HCT116 (cell line): ENCODE results near the gene DNAAF5. TPM values are rescaled to one million over a fixed set of nuclear protein-coding genes. Genes with fewer than 3 reads are reported as not detected.

Experiments
- ATAC-seq: fragments of 200-7000 bp; cut with Tn5 transposase; 2 replicates; pipeline ENCODE4 v1.9.1; 2020; ENCODE audit warnings: mild to moderate bottlenecking, moderate library complexity
- BruUV-seq: library from RNA; stranded (reverse); fragments of 400-500 nt; replicated peaks from 2 replicates; lab custom pipeline; 2021; lab: Mats Ljungman, UMichigan
- CTCF ChIA-PET: fragments of 300-600 bp; sonication (Branson Sonifier 250); formaldehyde crosslinking; loops from one replicate; lab custom pipeline; 2021; ENCODE audit warnings: antibody characterized with exemption; lab: Charles Lee
- POLR2A ChIA-PET: fragments of 300-600, 350-600 bp; sonication (Branson Sonifier 250); formaldehyde crosslinking; loops from one replicate; lab custom pipeline; 2021; ENCODE audit warnings: antibody characterized with exemption; lab: Charles Lee
- RAD21 ChIA-PET, 2 experiments: fragments of 300-600 bp; sonication (Branson Sonifier 250); formaldehyde crosslinking; loops; one replicate each; lab custom pipeline; 2023; ENCODE audit warnings: low total read pairs in 2 of 2; ENCODE audit not compliant: uncharacterized antibody in 2 of 2, unreplicated experiment in 2 of 2, low non-redundant PET in 1 of 2; lab: Charles Lee
- DNase-seq: peaks from one replicate; pipeline ENCODE4 v3.0.0-alpha.2; 2010; ENCODE audit warnings: low read depth, low spot score
- H2AFZ ChIP-seq: fragments of 200-600 bp; shearing (Covaris generic), sonication (generic); 2 replicates; pipeline ENCODE4 v1.6.1; 2017; ENCODE audit warnings: low read depth, mixed run types, mixed read lengths, antibody characterized with exemption, low read length; ENCODE audit not compliant: poor library complexity, severe bottlenecking
- H3K27ac ChIP-seq: 2 replicates; pipeline ENCODE4 v1.5.1; 2012; ENCODE audit warnings: low read depth, low read length
- H3K27me3 ChIP-seq: fragments of 200-600 bp; sonication (generic); 2 replicates; pipeline ENCODE4 v1.6.1; 2016; ENCODE audit warnings: mixed run types, low read length, mixed read lengths; ENCODE audit not compliant: insufficient read depth
- H3K36me3 ChIP-seq, 2 experiments: fragments of 200-500 bp in 1 of 2; fragments of 200-600 bp in 1 of 2; sonication (Bioruptor generic) in 1 of 2; sonication (generic) in 1 of 2; 2 replicates each; pipeline versions ENCODE4 v1.5.1 to v1.6.1; 2014 to 2016; ENCODE audit warnings: low read length in 2 of 2, inconsistent platforms in 1 of 2, mixed read lengths in 1 of 2, mixed run types in 1 of 2; ENCODE audit not compliant: insufficient read depth in 2 of 2, control insufficient read depth in 1 of 2
- H3K4me1 ChIP-seq, 2 experiments: fragments of 200-600 bp in 1 of 2; sonication (generic) in 1 of 2; 2 replicates each; pipeline versions ENCODE4 v1.5.1 to v1.6.1; 2012 to 2017; ENCODE audit warnings: low read length in 2 of 2, inconsistent platforms in 1 of 2, mild to moderate bottlenecking in 1 of 2, mixed read lengths in 1 of 2, mixed run types in 1 of 2, moderate library complexity in 1 of 2; ENCODE audit not compliant: insufficient read depth in 2 of 2, control insufficient read depth in 1 of 2
- H3K4me2 ChIP-seq: fragments of 200-600 bp; sonication (generic); 2 replicates; pipeline ENCODE4 v1.6.1; 2017; ENCODE audit warnings: mixed run types, low read length, mixed read lengths
- H3K4me3 ChIP-seq, 2 experiments: fragments of 200-600 bp in 1 of 2; sonication (generic) in 1 of 2; replicated peaks in 1 of 2; 2 replicates each; pipeline ENCODE4 v1.5.1; 2011 to 2016; ENCODE audit warnings: low read length in 2 of 2, control low read depth in 1 of 2, low read depth in 1 of 2, mild to moderate bottlenecking in 1 of 2, mixed read lengths in 1 of 2, mixed run types in 1 of 2
- H3K79me2 ChIP-seq: fragments of 200-600 bp; sonication (generic); 2 replicates; pipeline ENCODE4 v1.6.1; 2017; ENCODE audit warnings: mild to moderate bottlenecking, mixed run types, low read length, moderate library complexity, mixed read lengths; ENCODE audit not compliant: insufficient read depth
- H3K9ac ChIP-seq: fragments of 200-600 bp; sonication (generic); 2 replicates; pipeline ENCODE4 v1.6.1; 2016; ENCODE audit warnings: low read length, mixed read lengths
- H3K9me2 ChIP-seq: fragments of 200-600 bp; sonication (generic), shearing (Covaris generic); 2 replicates; pipeline ENCODE4 v1.6.1; 2017; ENCODE audit warnings: mixed run types, mild to moderate bottlenecking, moderate library complexity; ENCODE audit not compliant: insufficient read depth
- H3K9me3 ChIP-seq, 2 experiments: fragments of 200-500 bp in 1 of 2; fragments of 200-600 bp in 1 of 2; sonication (Bioruptor generic) in 1 of 2; sonication (generic) in 1 of 2; 2 replicates each; pipeline ENCODE4 v1.6.1; 2014 to 2017; ENCODE audit warnings: low read length in 2 of 2, mixed read lengths in 2 of 2, inconsistent platforms in 1 of 2, low read depth in 1 of 2, mild to moderate bottlenecking in 1 of 2, mixed run types in 1 of 2, moderate library complexity in 1 of 2; ENCODE audit not compliant: control insufficient read depth in 1 of 2, insufficient read depth in 1 of 2
- H4K20me1 ChIP-seq: fragments of 200-600 bp; sonication (generic), shearing (Covaris generic); 2 replicates; pipeline ENCODE4 v1.6.1; 2017; ENCODE audit warnings: mixed run types, mild to moderate bottlenecking, moderate library complexity; ENCODE audit not compliant: insufficient read depth
- CBX3 ChIP-seq: IDR thresholded peaks from 2 replicates; pipeline ENCODE4 v1.6.1; 2012; ENCODE audit warnings: low read depth
- EGR1 ChIP-seq: IDR thresholded peaks from 2 replicates; pipeline ENCODE4 v1.6.1; 2012; ENCODE audit warnings: low read depth
- FOSL1 ChIP-seq: IDR thresholded peaks from 2 replicates; pipeline ENCODE4 v1.6.1; 2012; ENCODE audit warnings: low read depth
- JUND ChIP-seq: IDR thresholded peaks from 2 replicates; pipeline ENCODE4 v1.6.1; 2012
- RAD21 ChIP-seq: IDR thresholded peaks from 2 replicates; pipeline ENCODE4 v1.6.1; 2012; ENCODE audit warnings: low read depth, mild to moderate bottlenecking
- TCF7L2 ChIP-seq: IDR thresholded peaks from 2 replicates; pipeline ENCODE4 v1.7.0; 2011; ENCODE audit warnings: borderline replicate concordance, inconsistent platforms; ENCODE audit not compliant: insufficient read depth, insufficient read length; ENCODE audit errors: extremely low read depth
- intact Hi-C: fragments of 100-400 bp; cut with micrococcal nuclease; formaldehyde crosslinking; loops from 2 replicates; pipeline ENCODE4 v1.10.0; 2022
- total RNA-seq: library from RNA; stranded (reverse); gene quantifications from one replicate; pipeline ENCODE4 v1.2.1, GENCODE V29; 2021; ENCODE audit not compliant: unreplicated experiment
- TF ChIP-seq, protein P1 (sequence below), 3 experiments: fragments of 200-600 bp in 1 of 3; sonication (generic) in 1 of 3; IDR thresholded peaks in 2 of 3; conservative IDR thresholded peaks in 1 of 3; 2 replicates each; pipeline ENCODE4 v1.5.1; 2012 to 2017; ENCODE audit warnings: low read depth in 2 of 3, low read length in 2 of 3, antibody characterized with exemption in 1 of 3, borderline replicate concordance in 1 of 3, control low read depth in 1 of 3, mild to moderate bottlenecking in 1 of 3, mixed read lengths in 1 of 3, mixed run types in 1 of 3, moderate library complexity in 1 of 3; ENCODE audit not compliant: insufficient read depth in 1 of 3
- TF ChIP-seq, protein P2 (sequence below): IDR thresholded peaks from 2 replicates; pipeline ENCODE4 v1.6.1; 2011; ENCODE audit warnings: mild to moderate bottlenecking, low read length, moderate library complexity; ENCODE audit not compliant: insufficient replicate concordance; ENCODE audit errors: extremely low read depth

DNAAF5 gene
- total RNA-seq, 1 experiment from 2014 or later = 69.4 TPM

DNA sequence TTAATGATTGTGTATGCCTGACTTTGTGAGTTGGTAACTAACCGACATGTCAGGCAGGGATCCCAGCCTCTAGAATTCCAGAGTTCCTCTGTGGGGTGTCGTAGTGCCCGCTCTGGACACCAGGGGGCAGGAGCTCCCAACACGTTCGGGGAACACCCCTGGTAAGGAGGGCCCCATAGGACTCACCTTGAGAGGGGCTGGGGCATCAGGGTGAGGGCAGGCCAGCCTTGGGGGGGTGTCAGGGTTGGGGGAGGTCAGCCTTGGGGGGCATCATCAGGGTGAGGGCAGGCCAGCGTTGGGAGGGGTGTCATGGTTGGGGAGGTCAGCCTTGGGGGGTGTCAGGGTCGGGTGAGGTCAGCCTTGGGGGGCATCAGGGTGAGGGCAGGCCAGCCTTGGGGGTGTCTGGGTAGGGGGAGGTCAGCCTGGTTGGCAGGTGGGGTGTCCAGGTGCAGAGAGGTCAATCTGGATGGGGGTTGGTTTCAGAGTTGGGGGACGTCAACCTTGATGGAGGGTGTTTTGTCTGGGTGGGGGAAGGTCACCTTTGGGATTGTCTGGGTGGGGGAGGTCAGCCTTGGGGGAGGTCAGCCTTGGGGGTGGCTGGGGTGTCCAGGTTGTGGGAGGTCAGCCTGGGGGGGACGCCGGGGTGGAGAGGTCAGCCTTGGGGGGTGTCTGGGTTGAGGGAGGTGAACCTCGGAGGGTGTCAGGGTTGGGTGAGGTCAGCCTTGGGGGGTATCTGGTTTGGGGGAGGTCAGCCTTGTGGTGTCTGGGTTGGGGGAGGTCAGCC is 60.2 kb downstream of the DNAAF5 start:
- no TSS peak for BruUV-seq

More for the DNA sequence above, 60.2 kb downstream of the DNAAF5 start:
- Histone ChIP-seq H3K4me3 (no peak overlapping the region), H3K27ac (no peak overlapping the region), H3K36me3 (peaks cover 15 to 33% of the 10 kb centered on the region in 2 experiments), H3K9me2 (no peaks in the 10 kb centered on the region), H3K9me3 (no peaks in the 10 kb centered on the region), H2AFZ (no peak overlapping the region), H3K27me3 (no peaks in the 10 kb centered on the region), H3K4me2 (no peak overlapping the region), H3K79me2 (no peaks in the 10 kb centered on the region), H4K20me1 (no peaks in the 10 kb centered on the region), H3K4me1 (no peaks in the 10 kb centered on the region), H3K9ac (no peak overlapping the region)
- POLR2A ChIA-PET = no interaction called here
- intact Hi-C loops = loop anchor here (1.0 to 5.0 kb wide), 4 partner anchors 50 to 464 kb away; partner anchors contain the start of gene ADAP1
- TF ChIP-seq EGR1 (no peak), CBX3 (no peak), RAD21 (peak; percentile 95), FOSL1 (no peak), TCF7L2 (no peak), JUND (no peak)
- TF ChIP-seq, protein P1, sequence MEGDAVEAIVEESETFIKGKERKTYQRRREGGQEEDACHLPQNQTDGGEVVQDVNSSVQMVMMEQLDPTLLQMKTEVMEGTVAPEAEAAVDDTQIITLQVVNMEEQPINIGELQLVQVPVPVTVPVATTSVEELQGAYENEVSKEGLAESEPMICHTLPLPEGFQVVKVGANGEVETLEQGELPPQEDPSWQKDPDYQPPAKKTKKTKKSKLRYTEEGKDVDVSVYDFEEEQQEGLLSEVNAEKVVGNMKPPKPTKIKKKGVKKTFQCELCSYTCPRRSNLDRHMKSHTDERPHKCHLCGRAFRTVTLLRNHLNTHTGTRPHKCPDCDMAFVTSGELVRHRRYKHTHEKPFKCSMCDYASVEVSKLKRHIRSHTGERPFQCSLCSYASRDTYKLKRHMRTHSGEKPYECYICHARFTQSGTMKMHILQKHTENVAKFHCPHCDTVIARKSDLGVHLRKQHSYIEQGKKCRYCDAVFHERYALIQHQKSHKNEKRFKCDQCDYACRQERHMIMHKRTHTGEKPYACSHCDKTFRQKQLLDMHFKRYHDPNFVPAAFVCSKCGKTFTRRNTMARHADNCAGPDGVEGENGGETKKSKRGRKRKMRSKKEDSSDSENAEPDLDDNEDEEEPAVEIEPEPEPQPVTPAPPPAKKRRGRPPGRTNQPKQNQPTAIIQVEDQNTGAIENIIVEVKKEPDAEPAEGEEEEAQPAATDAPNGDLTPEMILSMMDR (IDR thresholded peaks at IDR 0.05 in 2 of 3, conservative IDR thresholded peaks at IDR 0.05 in 1 of 3; ENCODE audit: borderline replicate concordance in 1 of 3, insufficient read depth in 1 of 3, low read depth in 2 of 3, low read length in 2 of 3) = peak; percentile 88 to 91 (median 90)
- TF ChIP-seq, protein P2, sequence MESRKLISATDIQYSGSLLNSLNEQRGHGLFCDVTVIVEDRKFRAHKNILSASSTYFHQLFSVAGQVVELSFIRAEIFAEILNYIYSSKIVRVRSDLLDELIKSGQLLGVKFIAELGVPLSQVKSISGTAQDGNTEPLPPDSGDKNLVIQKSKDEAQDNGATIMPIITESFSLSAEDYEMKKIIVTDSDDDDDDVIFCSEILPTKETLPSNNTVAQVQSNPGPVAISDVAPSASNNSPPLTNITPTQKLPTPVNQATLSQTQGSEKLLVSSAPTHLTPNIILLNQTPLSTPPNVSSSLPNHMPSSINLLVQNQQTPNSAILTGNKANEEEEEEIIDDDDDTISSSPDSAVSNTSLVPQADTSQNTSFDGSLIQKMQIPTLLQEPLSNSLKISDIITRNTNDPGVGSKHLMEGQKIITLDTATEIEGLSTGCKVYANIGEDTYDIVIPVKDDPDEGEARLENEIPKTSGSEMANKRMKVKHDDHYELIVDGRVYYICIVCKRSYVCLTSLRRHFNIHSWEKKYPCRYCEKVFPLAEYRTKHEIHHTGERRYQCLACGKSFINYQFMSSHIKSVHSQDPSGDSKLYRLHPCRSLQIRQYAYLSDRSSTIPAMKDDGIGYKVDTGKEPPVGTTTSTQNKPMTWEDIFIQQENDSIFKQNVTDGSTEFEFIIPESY = no peak
- RAD21 ChIA-PET = interaction anchor here (0.6 to 0.8 kb wide), 4 partner anchors 20 to 73 kb away, joined by 3 to 5 read pairs (median 4); no protein-coding TSS in a partner anchor
- CTCF ChIA-PET = interaction anchor here (0.9 to 1.5 kb wide), 4 partner anchors 50 to 90 kb away, joined by 3 to 4 read pairs (median 4); partner anchors contain the start of gene GET4
- DNase-seq (peak; percentile 18), ATAC-seq (peak; percentile 92)
